Right lobe of liver (tissue), 4 donors: ENCODE results near the gene HNRNPU.

Experiments
- POLR2A ChIP-seq: fragments of 450-650 bp; IDR thresholded peaks from one replicate; pipeline ENCODE4 v1.6.1; 2017; ENCODE audit warnings: antibody characterized with exemption, mild to moderate bottlenecking
- TF ChIP-seq, protein P1 (sequence below), 4 donors: fragments of 200-600 bp in 3 of 4; fragments of 450-650 bp in 1 of 4; IDR thresholded peaks; one replicate each; pipeline versions ENCODE4 v1.5.1 to v1.8.0; 2016 to 2022; ENCODE audit warnings: antibody characterized with exemption in 4 of 4, mild to moderate bottlenecking in 2 of 4
- donor health status: DM: no; HTN: no; CAD: no.
- donor health status: DM: no; HTN: no; CAD: no.
- donor health status: DM: no; HTN: yes; CAD: no.

DNA sequence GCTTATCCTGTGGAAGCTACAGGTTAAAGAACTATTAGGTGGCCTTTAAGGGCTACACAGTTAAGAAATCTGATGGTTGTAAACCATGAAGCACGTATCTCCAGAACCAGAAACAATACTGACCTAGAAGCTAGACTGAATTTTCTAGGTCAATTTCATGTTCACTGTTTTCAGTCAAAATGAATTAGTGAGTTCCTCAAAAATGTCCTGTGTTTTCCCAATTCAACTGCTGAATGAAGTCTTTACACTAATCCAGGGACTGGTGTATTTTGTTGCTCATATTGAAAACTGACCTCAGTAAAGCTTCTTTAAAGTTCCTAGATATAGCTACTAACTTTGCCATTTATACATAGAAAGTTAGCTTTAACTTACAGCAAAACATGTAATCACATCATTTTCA lies 6.0 kb downstream of the HNRNPU start:
- TF ChIP-seq, protein P1, sequence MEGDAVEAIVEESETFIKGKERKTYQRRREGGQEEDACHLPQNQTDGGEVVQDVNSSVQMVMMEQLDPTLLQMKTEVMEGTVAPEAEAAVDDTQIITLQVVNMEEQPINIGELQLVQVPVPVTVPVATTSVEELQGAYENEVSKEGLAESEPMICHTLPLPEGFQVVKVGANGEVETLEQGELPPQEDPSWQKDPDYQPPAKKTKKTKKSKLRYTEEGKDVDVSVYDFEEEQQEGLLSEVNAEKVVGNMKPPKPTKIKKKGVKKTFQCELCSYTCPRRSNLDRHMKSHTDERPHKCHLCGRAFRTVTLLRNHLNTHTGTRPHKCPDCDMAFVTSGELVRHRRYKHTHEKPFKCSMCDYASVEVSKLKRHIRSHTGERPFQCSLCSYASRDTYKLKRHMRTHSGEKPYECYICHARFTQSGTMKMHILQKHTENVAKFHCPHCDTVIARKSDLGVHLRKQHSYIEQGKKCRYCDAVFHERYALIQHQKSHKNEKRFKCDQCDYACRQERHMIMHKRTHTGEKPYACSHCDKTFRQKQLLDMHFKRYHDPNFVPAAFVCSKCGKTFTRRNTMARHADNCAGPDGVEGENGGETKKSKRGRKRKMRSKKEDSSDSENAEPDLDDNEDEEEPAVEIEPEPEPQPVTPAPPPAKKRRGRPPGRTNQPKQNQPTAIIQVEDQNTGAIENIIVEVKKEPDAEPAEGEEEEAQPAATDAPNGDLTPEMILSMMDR (IDR thresholded peaks at IDR 0.05) = no peak
- TF ChIP-seq POLR2A = no peak
